A673 (cell line): ENCODE results near the gene LGR4. TPM values are rescaled to one million over a fixed set of nuclear protein-coding genes. Genes with fewer than 3 reads are reported as not detected.

Experiments used
- BruUV-seq: library from RNA; stranded (reverse); fragments of 400-500 nt; replicated peaks from 2 replicates; lab custom pipeline; 2021; lab: Mats Ljungman, UMichigan
- CTCF ChIA-PET: fragments of 300-600 bp; sonication (Branson Sonifier 250); formaldehyde crosslinking; loops from one replicate; lab custom pipeline; 2022; ENCODE audit warnings: antibody characterized with exemption; lab: Charles Lee
- POLR2A ChIA-PET: fragments of 300-600 bp; sonication (Branson Sonifier 250); formaldehyde crosslinking; loops from one replicate; lab custom pipeline; 2022; ENCODE audit warnings: antibody characterized with exemption; ENCODE audit not compliant: low non-redundant PET; lab: Charles Lee
- DNase-seq: peaks from one replicate; pipeline ENCODE4 v3.0.0-alpha.2; 2015; ENCODE audit warnings: low spot score
- H3K27ac ChIP-seq: fragments of 200-600 bp; sonication (generic); 2 replicates; pipeline ENCODE4 v1.5.1; 2016; ENCODE audit warnings: mixed run types, low read depth, mild to moderate bottlenecking, mixed read lengths, antibody characterized with exemption, low read length; ENCODE audit not compliant: poor library complexity, severe bottlenecking
- H3K27me3 ChIP-seq: fragments of 200-600 bp; sonication (generic); replicated peaks from 2 replicates; pipeline ENCODE4 v1.6.1; 2017; ENCODE audit warnings: mixed run types, low read depth, mild to moderate bottlenecking, mixed read lengths, antibody characterized with exemption, low read length; ENCODE audit not compliant: insufficient read depth, poor library complexity
- H3K36me3 ChIP-seq: fragments of 200-600 bp; sonication (generic); 2 replicates; pipeline ENCODE4 v1.6.1; 2016; ENCODE audit warnings: mixed run types, mild to moderate bottlenecking, mixed read lengths, antibody characterized with exemption, low read length; ENCODE audit not compliant: insufficient read depth, poor library complexity, severe bottlenecking
- H3K4me1 ChIP-seq: fragments of 200-600 bp; sonication (generic); 2 replicates; pipeline ENCODE4 v1.6.1; 2017; ENCODE audit warnings: mixed run types, mild to moderate bottlenecking, mixed read lengths, antibody characterized with exemption, low read length; ENCODE audit not compliant: insufficient read depth, poor library complexity, severe bottlenecking
- H3K4me3 ChIP-seq: fragments of 200-600 bp; sonication (generic); 2 replicates; pipeline ENCODE4 v1.5.1; 2016; ENCODE audit warnings: low read depth, mixed run types, mild to moderate bottlenecking, mixed read lengths, low read length; ENCODE audit not compliant: poor library complexity, severe bottlenecking
- H3K9me3 ChIP-seq: fragments of 200-600 bp; sonication (generic); 2 replicates; pipeline ENCODE4 v1.6.1; 2016; ENCODE audit warnings: mixed run types, low read depth, mild to moderate bottlenecking, mixed read lengths, antibody characterized with exemption, low read length; ENCODE audit not compliant: poor library complexity, severe bottlenecking
- CTCF ChIP-seq: fragments of 300-800, 200-600 bp; sonication (generic); conservative IDR thresholded peaks from 2 replicates; pipeline ENCODE4 v1.5.1; 2017; ENCODE audit warnings: low read depth, mild to moderate bottlenecking, antibody characterized with exemption, low read length, moderate library complexity, mixed read lengths
- EZH2 ChIP-seq: fragments of 200-600 bp; sonication (generic); IDR thresholded peaks from 2 replicates; pipeline ENCODE4 v1.6.1; 2017; ENCODE audit warnings: borderline replicate concordance, low read depth, mild to moderate bottlenecking, mixed read lengths, antibody characterized with exemption, low read length; ENCODE audit not compliant: poor library complexity, severe bottlenecking
- intact Hi-C: fragments of 100-400 bp; cut with micrococcal nuclease; formaldehyde crosslinking; loops from one replicate; pipeline ENCODE4 v1.10.0; 2022; ENCODE audit not compliant: unreplicated experiment
- total RNA-seq: library from RNA; stranded (reverse); gene quantifications from 2 replicates; pipeline ENCODE4 v1.2.3, GENCODE V29; 2021

The LGR4 gene
- total RNA-seq, 1 experiment from 2014 or later: 24.7 TPM

- peak; percentile 67 for DNase-seq
- CTCF ChIA-PET: no interaction called here
- POLR2A ChIA-PET: interaction anchor here (0.5 to 0.6 kb wide), 3 partner anchors 29 to 822 kb away, joined by 3 to 8 read pairs (median 3); partner anchors contain the start of gene LGR4
- no peaks in the 10 kb centered on the region for H3K36me3 ChIP-seq
- H3K4me1 ChIP-seq: peaks cover 23% of the 10 kb centered on the region
- intact Hi-C loops: no loop called here
- TF ChIP-seq CTCF (no peak), EZH2 (no peak)
- H3K27ac ChIP-seq: no peak overlapping the region
- no peaks in the 10 kb centered on the region for H3K27me3 ChIP-seq
- H3K9me3 ChIP-seq: no peaks in the 10 kb centered on the region
- BruUV-seq: no TSS peak
- no peak overlapping the region for H3K4me3 ChIP-seq
These were observed 28.7 kb downstream of the LGR4 start for GRCh38 chr11:27443746-27444507.

GRCh38 chr11:27443227-27443626 is 29.4 kb downstream of the LGR4 start:
- no peaks in the 10 kb centered on the region for H3K9me3 ChIP-seq
- TF ChIP-seq CTCF (no peak), EZH2 (no peak)
- CTCF ChIA-PET: no interaction called here
- H3K36me3 ChIP-seq: no peaks in the 10 kb centered on the region
- peaks cover 23% of the 10 kb centered on the region for H3K4me1 ChIP-seq
- no peak overlapping the region for H3K4me3 ChIP-seq
- H3K27ac ChIP-seq: no peak overlapping the region
- POLR2A ChIA-PET: no interaction called here
- intact Hi-C loops: no loop called here
- H3K27me3 ChIP-seq: no peaks in the 10 kb centered on the region
- BruUV-seq: no TSS peak
- DNase-seq: no peak

GRCh38 chr11:27440090-27440489 is 32.5 kb downstream of the LGR4 start:
- ChIA-PET POLR2A (no interaction called here), CTCF (no interaction called here)
- no peaks in the 10 kb centered on the region for H3K36me3 ChIP-seq
- no peak overlapping the region for H3K4me3 ChIP-seq
- TF ChIP-seq CTCF (no peak), EZH2 (no peak)
- no peak overlapping the region for H3K27ac ChIP-seq
- intact Hi-C loops: no loop called here
- DNase-seq: no peak
- BruUV-seq: no TSS peak
- H3K9me3 ChIP-seq: no peaks in the 10 kb centered on the region
- H3K27me3 ChIP-seq: no peaks in the 10 kb centered on the region
- peaks cover 18% of the 10 kb centered on the region for H3K4me1 ChIP-seq
